SK-N-SH treated with all-trans-retinoic acid at 6 μM for 48 hours (cell line): ENCODE data around the gene KDM4C.

Experiments
- ATAC-seq: fragments of 200-7000 bp; cut with Tn5 transposase; 3 replicates; pipeline ENCODE4 v1.9.1; 2020; ENCODE audit warnings: mild to moderate bottlenecking, moderate library complexity
- ARNTL ChIP-seq: fragments of 450-650 bp; formaldehyde crosslinking; IDR thresholded peaks from 2 replicates; pipeline ENCODE4 v1.5.0; 2020; ENCODE audit warnings: low read depth, mild to moderate bottlenecking, moderate library complexity, borderline replicate concordance
- BACH2 ChIP-seq: fragments of 250-450 bp; sonication (Bioruptor Pico); IDR thresholded peaks from 2 replicates; pipeline ENCODE4 v1.9.0; 2021; ENCODE audit warnings: mild to moderate bottlenecking, borderline replicate concordance
- CREB5 ChIP-seq: fragments of 250-450 bp; sonication (Bioruptor Pico); IDR thresholded peaks from 2 replicates; pipeline ENCODE4 v1.5.1; 2020; ENCODE audit warnings: low read depth, mild to moderate bottlenecking, moderate library complexity
- CSDC2 ChIP-seq: fragments of 250-450 bp; sonication (Bioruptor Pico); IDR thresholded peaks from 2 replicates; pipeline ENCODE4 v1.5.0; 2020; ENCODE audit warnings: mild to moderate bottlenecking, moderate library complexity
- ESRRG ChIP-seq: fragments of 250-450 bp; sonication (Bioruptor Pico); IDR thresholded peaks from 2 replicates; pipeline ENCODE4 v1.6.1; 2021; ENCODE audit warnings: mild to moderate bottlenecking
- GLIS3 ChIP-seq: fragments of 250-450 bp; sonication (Bioruptor Pico); IDR thresholded peaks from 2 replicates; pipeline ENCODE4 v1.5.0; 2020; ENCODE audit warnings: mild to moderate bottlenecking, moderate library complexity
- ISL1 ChIP-seq: fragments of 250-450 bp; sonication (Bioruptor Pico); IDR thresholded peaks from 2 replicates; pipeline ENCODE4 v2.1.2; 2022; ENCODE audit warnings: mild to moderate bottlenecking, moderate library complexity
- OSR1 ChIP-seq: fragments of 250-450 bp; sonication (Bioruptor Pico); IDR thresholded peaks from 2 replicates; pipeline ENCODE4 v1.8.0; 2022; ENCODE audit warnings: moderate library complexity, mild to moderate bottlenecking, inconsistent platforms
- PATZ1 ChIP-seq: fragments of 250-450 bp; sonication (Bioruptor Pico); IDR thresholded peaks from 2 replicates; pipeline ENCODE4 v1.8.0; 2020; ENCODE audit warnings: mild to moderate bottlenecking, moderate library complexity, borderline replicate concordance
- PPARA ChIP-seq: fragments of 250-450 bp; sonication (Bioruptor Pico); IDR thresholded peaks from 2 replicates; pipeline ENCODE4 v1.5.0; 2020; ENCODE audit warnings: mild to moderate bottlenecking, borderline replicate concordance
- RARB ChIP-seq: fragments of 250-450 bp; sonication (Bioruptor Pico); IDR thresholded peaks from 2 replicates; pipeline ENCODE4 v1.8.0; 2021; ENCODE audit warnings: mild to moderate bottlenecking, moderate library complexity
- SNAI2 ChIP-seq: fragments of 250-450 bp; sonication (Bioruptor Pico); IDR thresholded peaks from 2 replicates; pipeline ENCODE4 v1.5.0; 2020; ENCODE audit warnings: mild to moderate bottlenecking, moderate library complexity
- TCF4 ChIP-seq: fragments of 250-450 bp; sonication (Bioruptor Pico); IDR thresholded peaks from 2 replicates; pipeline ENCODE4 v1.8.0; 2021; ENCODE audit warnings: mild to moderate bottlenecking, moderate library complexity, borderline replicate concordance
- TOX ChIP-seq: fragments of 250-450 bp; sonication (Bioruptor Pico); IDR thresholded peaks from 2 replicates; pipeline ENCODE4 v1.8.0; 2021; ENCODE audit warnings: mild to moderate bottlenecking, moderate library complexity, borderline replicate concordance
- ZC3H10 ChIP-seq: fragments of 250-450 bp; sonication (Bioruptor Pico); IDR thresholded peaks from 2 replicates; pipeline ENCODE4 v1.5.1; 2021; ENCODE audit warnings: mild to moderate bottlenecking, moderate library complexity
- ZFP3 ChIP-seq: fragments of 250-450 bp; sonication (Bioruptor Pico); IDR thresholded peaks from 2 replicates; pipeline ENCODE4 v1.5.0; 2020; ENCODE audit warnings: mild to moderate bottlenecking, moderate library complexity
- ZFP30 ChIP-seq: fragments of 450-650 bp; formaldehyde crosslinking; IDR thresholded peaks from 2 replicates; pipeline ENCODE4 v1.5.0; 2022; ENCODE audit warnings: mild to moderate bottlenecking, moderate library complexity
- ZNF565 ChIP-seq: fragments of 450-650 bp; formaldehyde crosslinking; conservative IDR thresholded peaks from 2 replicates; pipeline ENCODE4 v1.5.0; 2020; ENCODE audit warnings: low read depth, mild to moderate bottlenecking, moderate library complexity
- ZNF70 ChIP-seq: fragments of 450-650 bp; formaldehyde crosslinking; IDR thresholded peaks from 2 replicates; pipeline ENCODE4 v1.5.0; 2020; ENCODE audit warnings: mild to moderate bottlenecking, moderate library complexity
- ZNF8 ChIP-seq: fragments of 450-650 bp; formaldehyde crosslinking; IDR thresholded peaks from 2 replicates; pipeline ENCODE4 v1.5.0; 2020; ENCODE audit warnings: mild to moderate bottlenecking, moderate library complexity
- TF ChIP-seq, protein P1 (sequence below): fragments of 250-450 bp; sonication (Bioruptor Pico); IDR thresholded peaks from 2 replicates; pipeline ENCODE4 v1.5.1; 2021; ENCODE audit warnings: mild to moderate bottlenecking, moderate library complexity
- TF ChIP-seq, protein P2 (sequence below): fragments of 250-450 bp; sonication (Bioruptor Pico); IDR thresholded peaks from 2 replicates; pipeline ENCODE4 v1.8.0; 2021; ENCODE audit warnings: low read depth, mild to moderate bottlenecking, moderate library complexity, borderline replicate concordance
- TF ChIP-seq, protein P3 (sequence below): fragments of 250-450 bp; sonication (Bioruptor Pico); IDR thresholded peaks from 2 replicates; pipeline ENCODE4 v1.5.0; 2020; ENCODE audit warnings: mild to moderate bottlenecking, moderate library complexity

Gene KDM4C

GRCh38 chr9:7097040-7097715 lies 339.4 kb downstream of the KDM4C start:
- no peak for ATAC-seq
- TF ChIP-seq ZNF8 (no peak), TOX (no peak), BACH2 (CRISPR knock-in tag) (no peak), ARNTL (CRISPR knock-in tag) (no peak), ZFP30 (CRISPR knock-in tag) (no peak), CREB5 (CRISPR knock-in tag) (no peak), GLIS3 (CRISPR knock-in tag) (no peak), CSDC2 (no peak), PPARA (CRISPR knock-in tag) (no peak), ZFP3 (CRISPR knock-in tag) (no peak), PATZ1 (no peak), ZNF565 (CRISPR knock-in tag) (no peak), ZC3H10 (no peak), ZNF70 (no peak), ESRRG (CRISPR knock-in tag) (no peak), OSR1 (CRISPR knock-in tag) (no peak), ISL1 (CRISPR knock-in tag) (no peak)
- TF ChIP-seq, protein P1, sequence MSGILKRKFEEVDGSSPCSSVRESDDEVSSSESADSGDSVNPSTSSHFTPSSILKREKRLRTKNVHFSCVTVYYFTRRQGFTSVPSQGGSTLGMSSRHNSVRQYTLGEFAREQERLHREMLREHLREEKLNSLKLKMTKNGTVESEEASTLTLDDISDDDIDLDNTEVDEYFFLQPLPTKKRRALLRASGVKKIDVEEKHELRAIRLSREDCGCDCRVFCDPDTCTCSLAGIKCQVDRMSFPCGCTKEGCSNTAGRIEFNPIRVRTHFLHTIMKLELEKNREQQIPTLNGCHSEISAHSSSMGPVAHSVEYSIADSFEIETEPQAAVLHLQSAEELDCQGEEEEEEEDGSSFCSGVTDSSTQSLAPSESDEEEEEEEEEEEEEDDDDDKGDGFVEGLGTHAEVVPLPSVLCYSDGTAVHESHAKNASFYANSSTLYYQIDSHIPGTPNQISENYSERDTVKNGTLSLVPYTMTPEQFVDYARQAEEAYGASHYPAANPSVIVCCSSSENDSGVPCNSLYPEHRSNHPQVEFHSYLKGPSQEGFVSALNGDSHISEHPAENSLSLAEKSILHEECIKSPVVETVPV = no peak
- TF ChIP-seq, protein P2, sequence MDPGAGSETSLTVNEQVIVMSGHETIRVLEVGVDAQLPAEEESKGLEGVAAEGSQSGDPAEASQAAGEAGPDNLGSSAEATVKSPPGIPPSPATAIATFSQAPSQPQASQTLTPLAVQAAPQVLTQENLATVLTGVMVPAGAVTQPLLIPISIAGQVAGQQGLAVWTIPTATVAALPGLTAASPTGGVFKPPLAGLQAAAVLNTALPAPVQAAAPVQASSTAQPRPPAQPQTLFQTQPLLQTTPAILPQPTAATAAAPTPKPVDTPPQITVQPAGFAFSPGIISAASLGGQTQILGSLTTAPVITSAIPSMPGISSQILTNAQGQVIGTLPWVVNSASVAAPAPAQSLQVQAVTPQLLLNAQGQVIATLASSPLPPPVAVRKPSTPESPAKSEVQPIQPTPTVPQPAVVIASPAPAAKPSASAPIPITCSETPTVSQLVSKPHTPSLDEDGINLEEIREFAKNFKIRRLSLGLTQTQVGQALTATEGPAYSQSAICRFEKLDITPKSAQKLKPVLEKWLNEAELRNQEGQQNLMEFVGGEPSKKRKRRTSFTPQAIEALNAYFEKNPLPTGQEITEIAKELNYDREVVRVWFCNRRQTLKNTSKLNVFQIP (CRISPR knock-in tag) = no peak
- TF ChIP-seq, protein P3, sequence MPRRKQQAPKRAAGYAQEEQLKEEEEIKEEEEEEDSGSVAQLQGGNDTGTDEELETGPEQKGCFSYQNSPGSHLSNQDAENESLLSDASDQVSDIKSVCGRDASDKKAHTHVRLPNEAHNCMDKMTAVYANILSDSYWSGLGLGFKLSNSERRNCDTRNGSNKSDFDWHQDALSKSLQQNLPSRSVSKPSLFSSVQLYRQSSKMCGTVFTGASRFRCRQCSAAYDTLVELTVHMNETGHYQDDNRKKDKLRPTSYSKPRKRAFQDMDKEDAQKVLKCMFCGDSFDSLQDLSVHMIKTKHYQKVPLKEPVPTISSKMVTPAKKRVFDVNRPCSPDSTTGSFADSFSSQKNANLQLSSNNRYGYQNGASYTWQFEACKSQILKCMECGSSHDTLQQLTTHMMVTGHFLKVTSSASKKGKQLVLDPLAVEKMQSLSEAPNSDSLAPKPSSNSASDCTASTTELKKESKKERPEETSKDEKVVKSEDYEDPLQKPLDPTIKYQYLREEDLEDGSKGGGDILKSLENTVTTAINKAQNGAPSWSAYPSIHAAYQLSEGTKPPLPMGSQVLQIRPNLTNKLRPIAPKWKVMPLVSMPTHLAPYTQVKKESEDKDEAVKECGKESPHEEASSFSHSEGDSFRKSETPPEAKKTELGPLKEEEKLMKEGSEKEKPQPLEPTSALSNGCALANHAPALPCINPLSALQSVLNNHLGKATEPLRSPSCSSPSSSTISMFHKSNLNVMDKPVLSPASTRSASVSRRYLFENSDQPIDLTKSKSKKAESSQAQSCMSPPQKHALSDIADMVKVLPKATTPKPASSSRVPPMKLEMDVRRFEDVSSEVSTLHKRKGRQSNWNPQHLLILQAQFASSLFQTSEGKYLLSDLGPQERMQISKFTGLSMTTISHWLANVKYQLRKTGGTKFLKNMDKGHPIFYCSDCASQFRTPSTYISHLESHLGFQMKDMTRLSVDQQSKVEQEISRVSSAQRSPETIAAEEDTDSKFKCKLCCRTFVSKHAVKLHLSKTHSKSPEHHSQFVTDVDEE (CRISPR knock-in tag) = no peak

DNA sequence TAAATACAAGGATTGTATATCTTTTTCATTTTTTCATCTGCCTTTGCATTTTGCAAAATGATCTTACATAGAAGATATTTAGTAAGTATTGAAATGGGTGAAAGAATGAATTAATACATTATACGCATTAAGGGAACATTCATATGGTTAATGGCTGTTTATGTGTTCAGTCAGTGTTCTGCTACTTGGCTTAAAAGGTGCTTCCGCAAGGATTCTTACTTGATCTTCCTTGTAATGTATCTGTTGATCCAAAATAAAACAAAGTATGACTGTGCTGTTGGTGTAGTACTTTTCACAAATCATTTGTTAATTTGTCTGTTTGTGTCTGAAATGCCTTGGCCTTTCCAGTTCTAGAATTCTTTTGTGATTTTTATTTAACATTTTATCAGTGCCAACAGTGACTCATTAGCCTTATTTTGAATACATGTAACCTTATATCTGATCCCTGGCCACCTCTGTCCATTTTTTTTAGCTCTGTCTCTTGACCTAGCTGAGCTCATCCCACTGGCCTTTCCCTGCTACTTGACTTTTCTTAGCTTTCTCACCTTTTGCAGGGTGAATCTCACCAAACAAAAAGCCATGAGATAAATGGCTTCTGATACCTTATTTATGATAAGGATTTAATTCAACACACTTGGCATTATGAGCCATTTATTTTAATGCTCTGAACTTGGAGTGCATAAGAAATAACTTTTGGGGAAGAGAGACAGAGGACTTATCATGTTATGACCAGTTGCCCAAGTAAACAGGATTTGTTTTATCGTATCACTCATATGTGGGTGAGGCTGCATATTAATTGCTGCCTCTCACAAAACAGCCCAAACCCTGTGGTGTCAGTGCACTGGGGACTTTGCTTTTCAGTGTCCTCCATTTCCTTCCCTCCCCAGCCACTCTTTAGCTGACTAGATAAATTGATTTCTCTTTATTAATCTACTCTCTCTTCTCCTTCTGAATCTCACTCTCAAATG lies 340.3 kb downstream of the KDM4C start:
- peak; percentile 81 for ATAC-seq
- TF ChIP-seq ZFP30 (CRISPR knock-in tag) (no peak), TCF4 (CRISPR knock-in tag) (no peak), CSDC2 (no peak), ISL1 (CRISPR knock-in tag) (no peak), ZNF70 (no peak), ARNTL (CRISPR knock-in tag) (no peak), GLIS3 (CRISPR knock-in tag) (no peak), ESRRG (CRISPR knock-in tag) (no peak), ZC3H10 (no peak), RARB (CRISPR knock-in tag) (no peak), ZNF8 (no peak), SNAI2 (CRISPR knock-in tag) (no peak), BACH2 (CRISPR knock-in tag) (no peak), PPARA (CRISPR knock-in tag) (no peak), ZFP3 (CRISPR knock-in tag) (no peak)
- TF ChIP-seq, protein P1 = no peak
- TF ChIP-seq, protein P3 (CRISPR knock-in tag) = no peak
